Activated CD8-positive, alpha-beta memory T cell treated with anti-CD3 and anti-CD28 coated beads, Interleukin-2, amount 50 U/mL, for 24 hours (primary cell): ENCODE data around the gene FAM120A.
"Not testable (repeated sequence)": the region's sequence is repeated elsewhere in the genome, so short reads cannot be mapped to it uniquely, and the experiment has no call there.

Experiments
- DNase-seq: peaks from one replicate; pipeline ENCODE4 v3.0.0-alpha.2; 2020; ENCODE audit errors: extremely low read depth

FAM120A gene

GRCh38 chr9:93511228-93511627 is 59.7 kb downstream of the FAM120A start:
- DNase-seq = not testable (repeated sequence)

GRCh38 chr9:93512170-93512812 is 60.8 kb downstream of the FAM120A start:
- not testable (repeated sequence) for DNase-seq

- DNase-seq = no peak
These were observed 62.1 kb downstream of the FAM120A start for GRCh38 chr9:93513606-93514005.

GRCh38 chr9:93517331-93517730 is 65.8 kb downstream of the FAM120A start:
- no peak for DNase-seq

GRCh38 chr9:93520523-93520922 is 69.0 kb downstream of the FAM120A start:
- DNase-seq = no peak

- DNase-seq = no peak
These were observed 71.3 kb downstream of the FAM120A start for GRCh38 chr9:93522736-93523135.

GRCh38 chr9:93523518-93524144 is 72.1 kb downstream of the FAM120A start:
- no peak for DNase-seq

- no peak for DNase-seq
These were observed 74.0 kb downstream of the FAM120A start for GRCh38 chr9:93525476-93525875.

- DNase-seq = no peak
These were observed 79.9 kb downstream of the FAM120A start for GRCh38 chr9:93531374-93531773.

GRCh38 chr9:93532141-93532540 is 80.7 kb downstream of the FAM120A start:
- no peak for DNase-seq

- no peak for DNase-seq
These were observed 82.4 kb downstream of the FAM120A start for GRCh38 chr9:93533863-93534262.

- DNase-seq = no peak
These were observed 84.7 kb downstream of the FAM120A start for GRCh38 chr9:93536167-93536566.

- DNase-seq = no peak
These were observed 85.4 kb downstream of the FAM120A start for GRCh38 chr9:93536874-93537273.

GRCh38 chr9:93540305-93540704 is 88.8 kb downstream of the FAM120A start:
- no peak for DNase-seq

- DNase-seq = no peak
These were observed 89.5 kb downstream of the FAM120A start for GRCh38 chr9:93541005-93541404.

- DNase-seq = no peak
These were observed 90.3 kb downstream of the FAM120A start for GRCh38 chr9:93541581-93542349.

GRCh38 chr9:93543117-93543516 is 91.6 kb downstream of the FAM120A start:
- no peak for DNase-seq

- DNase-seq = no peak
These were observed 94.9 kb downstream of the FAM120A start for GRCh38 chr9:93546356-93546755.

- no peak for DNase-seq
These were observed 98.1 kb downstream of the FAM120A start for GRCh38 chr9:93549611-93550010.

- no peak for DNase-seq
These were observed 101.4 kb downstream of the FAM120A start for GRCh38 chr9:93552923-93553322.

- DNase-seq = no peak
These were observed 103.9 kb downstream of the FAM120A start for GRCh38 chr9:93555370-93555769.

- no peak for DNase-seq
These were observed 106.1 kb downstream of the FAM120A start for GRCh38 chr9:93557366-93558137.
